COLO829 (cell line): ENCODE measurements around the gene CNTN5.
A peak's percentile ranks its signal among the peaks of the same experiment; 100 is the strongest.

Experiments used
- DNase-seq: peaks from one replicate; pipeline ENCODE4 v3.0.0; 2012; ENCODE audit warnings: low spot score

Gene CNTN5

GRCh38 chr11:99632969-99633368, 612.2 kb downstream of the CNTN5 start:
- no peak for DNase-seq

GRCh38 chr11:99634581-99634980, 613.8 kb downstream of the CNTN5 start:
- DNase-seq = no peak

- no peak for DNase-seq
These were observed 617.4 kb downstream of the CNTN5 start for GRCh38 chr11:99638073-99638553.

GRCh38 chr11:99640671-99641070, 619.9 kb downstream of the CNTN5 start:
- DNase-seq = no peak

- DNase-seq = no peak
These were observed 625.2 kb downstream of the CNTN5 start for GRCh38 chr11:99645934-99646333.

- no peak for DNase-seq
These were observed 649.4 kb downstream of the CNTN5 start for GRCh38 chr11:99670067-99670676.

- no peak for DNase-seq
These were observed 651.2 kb downstream of the CNTN5 start for GRCh38 chr11:99671808-99672409.

- DNase-seq = no peak
These were observed 655.5 kb downstream of the CNTN5 start for GRCh38 chr11:99676292-99676691.

GRCh38 chr11:99682171-99682570, 661.4 kb downstream of the CNTN5 start:
- no peak for DNase-seq

GRCh38 chr11:99682646-99683045, 661.9 kb downstream of the CNTN5 start:
- DNase-seq = no peak

- DNase-seq = no peak
These were observed 663.2 kb downstream of the CNTN5 start for GRCh38 chr11:99683933-99684332.

- DNase-seq = no peak
These were observed 666.1 kb downstream of the CNTN5 start for GRCh38 chr11:99686838-99687237.

- DNase-seq = no peak
These were observed 666.6 kb downstream of the CNTN5 start for GRCh38 chr11:99687320-99687719.

GRCh38 chr11:99693941-99694492, 673.3 kb downstream of the CNTN5 start:
- no peak for DNase-seq

GRCh38 chr11:99695106-99695505, 674.4 kb downstream of the CNTN5 start:
- DNase-seq = no peak

- no peak for DNase-seq
These were observed 686.1 kb downstream of the CNTN5 start for GRCh38 chr11:99706848-99707247.

GRCh38 chr11:99708928-99709672, 688.4 kb downstream of the CNTN5 start:
- DNase-seq = no peak

GRCh38 chr11:99716302-99716701, 695.6 kb downstream of the CNTN5 start:
- DNase-seq = no peak

GRCh38 chr11:99718291-99718690, 697.5 kb downstream of the CNTN5 start:
- no peak for DNase-seq

GRCh38 chr11:99739464-99740089, 718.8 kb downstream of the CNTN5 start:
- DNase-seq = peak; percentile 9

- no peak for DNase-seq
These were observed 721.8 kb downstream of the CNTN5 start for GRCh38 chr11:99742501-99742900.

GRCh38 chr11:99759787-99760186, 739.0 kb downstream of the CNTN5 start:
- no peak for DNase-seq
